Activated T-helper 1 cell treated with anti-CD3 and anti-CD28 coated beads, Interleukin-2, amount 50 U/mL, for 16 hours (primary cell): ENCODE data around the gene SAE1.

Experiments used
- DNase-seq, 2 donors: peaks; one replicate each; pipeline ENCODE4 v3.0.0-alpha.2; 2020; ENCODE audit warnings: low read depth in 1 of 2, low spot score in 1 of 2

SAE1 gene

GRCh38 chr19:47105874-47106273 lies 24.8 kb upstream of the SAE1 start:
- no peak for DNase-seq

- DNase-seq = no peak
Observed at GRCh38 chr19:47106821-47107201, 23.8 kb upstream of the SAE1 start.

- peak in 1 of 2 donors; percentile 15 for DNase-seq
Observed at GRCh38 chr19:47107202-47107952, 23.3 kb upstream of the SAE1 start.

GRCh38 chr19:47107953-47108746 lies 22.5 kb upstream of the SAE1 start:
- no peak for DNase-seq

- no peak for DNase-seq
Observed at GRCh38 chr19:47109177-47109540, 21.5 kb upstream of the SAE1 start.

GRCh38 chr19:47109541-47110375 lies 20.9 kb upstream of the SAE1 start:
- peak in 1 of 2 donors; percentile 39 for DNase-seq

GRCh38 chr19:47110521-47111005 lies 20.1 kb upstream of the SAE1 start:
- peak in 1 of 2 donors; percentile 52 for DNase-seq

GRCh38 chr19:47111006-47111621 lies 19.5 kb upstream of the SAE1 start:
- DNase-seq = peak in 1 of 2 donors; percentile 25

GRCh38 chr19:47111682-47112165 lies 18.9 kb upstream of the SAE1 start:
- no peak for DNase-seq

GRCh38 chr19:47112166-47112996 lies 18.3 kb upstream of the SAE1 start:
- DNase-seq = peak; percentile 80 to 85

GRCh38 chr19:47112997-47113849 lies 17.4 kb upstream of the SAE1 start, which contains the start of gene ZC3H4:
Gene ZC3H4 (minus strand): TSS chr19:47113776. CDS start chr19:47112584, 1,192 bp downstream.
- DNase-seq = peak; percentile 97 to 99

- no peak for DNase-seq
Observed at GRCh38 chr19:47113850-47114651, 16.6 kb upstream of the SAE1 start.

- no peak for DNase-seq
Observed at GRCh38 chr19:47120470-47121067, 10.1 kb upstream of the SAE1 start.

- DNase-seq = no peak
Observed at GRCh38 chr19:47122359-47123335, 8.0 kb upstream of the SAE1 start.

- DNase-seq = no peak
Observed at GRCh38 chr19:47123406-47123805, 7.2 kb upstream of the SAE1 start.

GRCh38 chr19:47124937-47125668 lies 5.5 kb upstream of the SAE1 start:
- DNase-seq = no peak
